ENCODE data around the gene CACNA2D3. TPM values are rescaled to one million over a fixed set of nuclear protein-coding genes. Genes with fewer than 3 reads are reported as not detected.

Gene CACNA2D3
- total and polyA plus RNA-seq, 2 experiments from 2014 or later: 0.30 to 0.43 TPM

- Histone ChIP-seq H3K4me3 (no peak overlapping the region), H2AFZ (no peak overlapping the region), H3K27me3 (replicated peaks; ENCODE audit: insufficient read depth) (no peaks in the 10 kb centered on the region), H3K9me3 (ENCODE audit: low read depth) (no peaks in the 10 kb centered on the region), H3K4me2 (ENCODE audit: unreplicated experiment) (no peak overlapping the region), H3K4me1 (ENCODE audit: insufficient read depth) (no peaks in the 10 kb centered on the region), H3K36me3 (ENCODE audit: low read depth) (no peaks in the 10 kb centered on the region), H4K20me1 (ENCODE audit: insufficient read depth) (no peaks in the 10 kb centered on the region), H3K9ac (no peak overlapping the region), H3K79me2 (ENCODE audit: insufficient read depth) (no peaks in the 10 kb centered on the region), H3F3A (ENCODE audit: insufficient read depth) (no peaks in the 10 kb centered on the region), H3K9me2 (ENCODE audit: insufficient read depth) (no peaks in the 10 kb centered on the region), H3K27ac (no peak overlapping the region)
- in situ Hi-C loops (cut with MboI): no loop called here
- TF ChIP-seq EZH2 (IDR thresholded peaks at IDR 0.05; ENCODE audit: insufficient read depth, poor library complexity, severe bottlenecking) (no peak), EZH2phosphoT487 (IDR thresholded peaks at IDR 0.05; ENCODE audit: insufficient read depth, low read depth) (no peak)
- no peak for DNase-seq
- 62 to 66% methylated on average over 5 of the region's 5 CpGs for WGBS, 2 experiments (ENCODE audit: low coverage in 1 of 2, low lambda C conversion rate in 2 of 2, missing lambda C conversion rate in 2 of 2)
Measured at GRCh38 chr3:54421943-54422342, 299.6 kb downstream of the CACNA2D3 start.

GRCh38 chr3:54424292-54424691 lies 301.9 kb downstream of the CACNA2D3 start:
- Histone ChIP-seq H3K9me3 (ENCODE audit: low read depth) (no peaks in the 10 kb centered on the region), H3K9me2 (ENCODE audit: insufficient read depth) (no peaks in the 10 kb centered on the region), H3K9ac (no peak overlapping the region), H3F3A (ENCODE audit: insufficient read depth) (no peaks in the 10 kb centered on the region), H4K20me1 (ENCODE audit: insufficient read depth) (no peaks in the 10 kb centered on the region), H3K4me3 (no peak overlapping the region), H3K4me2 (ENCODE audit: unreplicated experiment) (no peak overlapping the region), H3K4me1 (ENCODE audit: insufficient read depth) (0 out of 2 replicates have a peak, but pooled peaks cover 5% of the 10 kb centered on the region), H3K79me2 (ENCODE audit: insufficient read depth) (no peaks in the 10 kb centered on the region), H3K36me3 (ENCODE audit: low read depth) (no peaks in the 10 kb centered on the region), H3K27me3 (replicated peaks; ENCODE audit: insufficient read depth) (no peaks in the 10 kb centered on the region), H3K27ac (no peak overlapping the region), H2AFZ (no peak overlapping the region)
- no peak for TF ChIP-seq EZH2 (IDR thresholded peaks at IDR 0.05; ENCODE audit: insufficient read depth, poor library complexity, severe bottlenecking)
- TF ChIP-seq EZH2phosphoT487 (IDR thresholded peaks at IDR 0.05; ENCODE audit: insufficient read depth, low read depth): no peak
- WGBS, 2 experiments (ENCODE audit: low coverage in 1 of 2, low lambda C conversion rate in 2 of 2, missing lambda C conversion rate in 2 of 2): 21 to 45% methylated on average over 2 of the region's 2 CpGs
- no peak for DNase-seq
- in situ Hi-C loops (cut with MboI): no loop called here

GRCh38 chr3:54426381-54426780 lies 304.0 kb downstream of the CACNA2D3 start:
- in situ Hi-C loops (cut with MboI): loop anchor here (25.0 kb wide), 2 partner anchors 1061 to 1311 kb away; partner anchors contain the start of gene WNT5A
- Histone ChIP-seq H3K4me3 (no peak overlapping the region), H2AFZ (no peak overlapping the region), H3K4me2 (ENCODE audit: unreplicated experiment) (no peak overlapping the region), H3F3A (ENCODE audit: insufficient read depth) (no peaks in the 10 kb centered on the region), H3K4me1 (ENCODE audit: insufficient read depth) (0 out of 2 replicates have a peak, but pooled peaks cover 5% of the 10 kb centered on the region), H3K27ac (no peak overlapping the region), H3K9ac (no peak overlapping the region), H3K27me3 (replicated peaks; ENCODE audit: insufficient read depth) (no peaks in the 10 kb centered on the region), H3K36me3 (ENCODE audit: low read depth) (no peaks in the 10 kb centered on the region), H3K9me3 (ENCODE audit: low read depth) (no peaks in the 10 kb centered on the region), H3K9me2 (ENCODE audit: insufficient read depth) (no peaks in the 10 kb centered on the region), H4K20me1 (ENCODE audit: insufficient read depth) (no peaks in the 10 kb centered on the region), H3K79me2 (ENCODE audit: insufficient read depth) (no peaks in the 10 kb centered on the region)
- no peak for TF ChIP-seq EZH2 (IDR thresholded peaks at IDR 0.05; ENCODE audit: insufficient read depth, poor library complexity, severe bottlenecking)
- no peak for TF ChIP-seq EZH2phosphoT487 (IDR thresholded peaks at IDR 0.05; ENCODE audit: insufficient read depth, low read depth)
- DNase-seq: no peak

GRCh38 chr3:54427501-54427900 lies 305.1 kb downstream of the CACNA2D3 start:
- Histone ChIP-seq H3K4me2 (ENCODE audit: unreplicated experiment) (no peak overlapping the region), H2AFZ (no peak overlapping the region), H3K9me2 (ENCODE audit: insufficient read depth) (no peaks in the 10 kb centered on the region), H3K4me1 (ENCODE audit: insufficient read depth) (0 out of 2 replicates have a peak, but pooled peaks cover 5% of the 10 kb centered on the region), H3K27me3 (replicated peaks; ENCODE audit: insufficient read depth) (no peaks in the 10 kb centered on the region), H3F3A (ENCODE audit: insufficient read depth) (no peaks in the 10 kb centered on the region), H3K79me2 (ENCODE audit: insufficient read depth) (no peaks in the 10 kb centered on the region), H3K9ac (no peak overlapping the region), H3K36me3 (ENCODE audit: low read depth) (no peaks in the 10 kb centered on the region), H3K27ac (no peak overlapping the region), H3K9me3 (ENCODE audit: low read depth) (no peaks in the 10 kb centered on the region), H3K4me3 (no peak overlapping the region), H4K20me1 (ENCODE audit: insufficient read depth) (no peaks in the 10 kb centered on the region)
- WGBS, 2 experiments (ENCODE audit: low coverage in 1 of 2, low lambda C conversion rate in 2 of 2, missing lambda C conversion rate in 2 of 2): 34 to 35% methylated on average over 2 of the region's 2 CpGs
- DNase-seq: peak; percentile 22
- TF ChIP-seq EZH2phosphoT487 (IDR thresholded peaks at IDR 0.05; ENCODE audit: insufficient read depth, low read depth) (no peak), EZH2 (IDR thresholded peaks at IDR 0.05; ENCODE audit: insufficient read depth, poor library complexity, severe bottlenecking) (no peak)
- in situ Hi-C loops (cut with MboI): loop anchor here (25.0 kb wide), 2 partner anchors 1060 to 1310 kb away; partner anchors contain the start of gene WNT5A
